WI38 (cell line): ENCODE data around the gene ITGA11.

Experiments used
- H3K4me3 ChIP-seq: 2 replicates; pipeline ENCODE4 v1.5.1; 2011; ENCODE audit warnings: low read depth, mild to moderate bottlenecking, control low read depth, low read length
- CTCF ChIP-seq: IDR thresholded peaks from 2 replicates; pipeline ENCODE4 v1.5.1; 2012; ENCODE audit warnings: low read depth, mild to moderate bottlenecking, control low read depth, low read length

The ITGA11 gene

DNA sequence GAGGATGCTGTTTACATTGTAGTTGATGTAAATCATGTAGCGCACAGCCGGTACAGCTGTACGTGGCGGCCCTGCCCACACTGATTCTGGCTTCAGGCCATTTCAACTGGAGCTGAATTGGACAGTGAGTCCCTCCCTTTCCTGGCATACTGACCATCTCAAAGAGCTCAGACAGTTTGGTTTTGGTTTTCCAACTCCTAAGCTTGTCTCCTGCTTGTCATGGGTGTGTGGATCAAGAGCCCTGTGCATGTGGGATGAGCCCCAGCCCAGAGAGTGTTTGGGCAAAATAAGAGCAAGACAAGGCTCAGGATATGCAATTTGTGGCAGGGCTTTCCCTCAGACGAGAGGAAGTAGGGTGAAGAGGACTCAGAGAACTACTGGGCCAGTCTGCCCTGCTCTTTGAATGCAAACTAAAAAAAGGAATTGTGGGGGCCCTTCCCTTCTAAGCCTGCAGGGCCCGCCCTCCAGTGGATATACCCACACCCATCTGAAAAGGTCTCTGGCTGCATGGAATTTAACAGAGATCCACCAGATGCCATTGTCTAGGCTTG lies 13.3 kb downstream of the ITGA11 start:
- H3K4me3 ChIP-seq = no peak overlapping the region
- no peak for TF ChIP-seq CTCF

DNA sequence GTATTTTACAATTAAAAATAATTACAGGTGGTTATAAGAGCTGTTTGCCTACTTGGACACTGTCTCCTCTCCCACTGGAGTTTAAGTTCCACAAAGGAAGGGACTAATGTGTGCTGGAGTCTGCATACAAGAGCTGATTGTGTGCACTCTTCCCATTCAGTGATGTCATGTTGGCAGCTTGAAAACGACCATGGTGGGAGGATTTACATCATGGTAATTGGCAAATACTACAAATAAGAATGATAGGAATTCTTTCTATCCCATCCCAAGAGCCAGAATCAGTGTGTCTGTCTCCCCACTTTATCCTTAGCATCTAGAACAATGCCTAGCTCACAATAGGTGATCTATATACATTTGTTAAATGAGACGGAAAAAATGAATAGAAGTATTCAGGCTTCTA lies 14.1 kb downstream of the ITGA11 start:
- no peak for TF ChIP-seq CTCF
- H3K4me3 ChIP-seq = no peak overlapping the region

DNA sequence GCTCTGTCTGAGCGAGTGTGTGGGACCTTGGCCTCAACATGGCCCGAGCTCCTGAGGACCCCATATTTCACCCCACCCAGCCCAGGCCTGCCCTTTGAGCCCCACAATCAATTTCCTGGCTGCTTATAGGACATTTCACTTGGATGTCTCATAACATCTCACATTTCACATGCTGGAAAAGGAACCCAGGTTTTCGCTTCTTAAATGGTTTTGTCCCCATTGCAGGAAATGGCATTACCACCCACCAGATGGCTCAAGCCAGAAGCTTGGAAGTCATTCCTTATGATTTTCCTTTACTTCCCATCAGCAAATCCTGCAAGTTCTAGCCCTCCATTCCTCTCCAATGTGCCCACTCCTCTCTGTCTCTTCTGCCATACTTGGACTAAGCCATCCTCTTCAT lies 14.9 kb downstream of the ITGA11 start:
- no peak for TF ChIP-seq CTCF
- no peak overlapping the region for H3K4me3 ChIP-seq

DNA sequence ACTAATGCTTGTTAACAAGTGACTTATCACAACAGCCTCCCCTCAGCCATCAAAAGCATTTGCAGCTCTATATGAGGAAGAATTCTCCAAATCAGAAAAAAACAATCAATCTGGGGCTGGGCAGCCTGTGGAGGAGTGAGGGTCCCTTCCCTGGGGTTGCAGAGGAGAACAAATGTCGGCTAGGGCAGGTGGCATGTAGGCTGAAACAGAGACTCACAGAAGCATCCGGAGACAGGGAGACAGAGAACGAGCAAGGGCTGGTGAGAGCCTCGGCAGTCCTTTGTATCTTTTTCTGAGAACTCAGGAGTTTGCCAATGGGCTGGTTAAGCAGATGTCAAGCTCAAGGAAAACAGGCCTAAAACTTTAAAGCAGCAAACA lies 15.8 kb downstream of the ITGA11 start:
- H3K4me3 ChIP-seq = no peak overlapping the region
- no peak for TF ChIP-seq CTCF

GRCh38 chr15:68415501-68416157 lies 16.3 kb downstream of the ITGA11 start:
- H3K4me3 ChIP-seq = no peak overlapping the region
- TF ChIP-seq CTCF = no peak

GRCh38 chr15:68415061-68415460 lies 16.9 kb downstream of the ITGA11 start:
- TF ChIP-seq CTCF = no peak
- H3K4me3 ChIP-seq = no peak overlapping the region

DNA sequence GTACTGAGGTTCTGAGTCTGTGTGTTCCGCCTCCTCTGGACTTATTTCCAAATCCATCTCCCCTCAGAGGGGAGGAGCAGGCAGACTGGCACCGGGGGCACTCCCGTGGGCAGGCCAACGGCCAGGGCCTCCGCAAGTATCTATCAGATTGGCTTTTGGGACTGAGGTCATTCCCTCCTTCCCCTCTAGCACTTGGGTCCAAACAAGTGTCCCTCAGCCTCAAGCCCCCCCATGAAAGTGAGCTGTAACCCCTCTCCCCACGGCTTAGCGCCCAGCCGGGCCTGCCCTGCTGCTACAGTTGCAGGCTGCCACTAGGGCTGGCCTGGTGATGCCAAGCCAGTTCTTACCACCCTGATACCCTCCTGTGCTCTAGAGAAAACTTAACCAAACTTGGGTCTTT lies 17.4 kb downstream of the ITGA11 start:
- no peak for TF ChIP-seq CTCF
- no peak overlapping the region for H3K4me3 ChIP-seq
